Mucosa of rectum (tissue), 2 donors: Measurements from ENCODE around the gene KRT80.

ENCODE experiments used
- H3K27ac ChIP-seq, 2 donors: one replicate each; pipeline ENCODE4 v1.7.0; 2013; ENCODE audit warnings: inconsistent platforms in 2 of 2, low read depth in 2 of 2, low read length in 2 of 2
- H3K27me3 ChIP-seq, 2 donors: one replicate each; pipeline ENCODE4 v1.7.0; 2013; ENCODE audit warnings: low read length in 2 of 2; ENCODE audit not compliant: control insufficient read depth in 2 of 2, insufficient read depth in 2 of 2
- H3K36me3 ChIP-seq, 2 donors: one replicate each; pipeline ENCODE4 v1.7.0; 2013; ENCODE audit warnings: low read length in 2 of 2; ENCODE audit not compliant: control insufficient read depth in 2 of 2, insufficient read depth in 2 of 2
- H3K4me1 ChIP-seq, 2 donors: one replicate each; pipeline ENCODE4 v1.7.0; 2013; ENCODE audit warnings: low read length in 2 of 2, mild to moderate bottlenecking in 1 of 2; ENCODE audit not compliant: control insufficient read depth in 2 of 2, insufficient read depth in 2 of 2
- H3K4me3 ChIP-seq, 2 donors: one replicate each; pipeline ENCODE4 v1.7.0; 2013; ENCODE audit warnings: low read length in 2 of 2
- H3K9ac ChIP-seq, 2 donors: one replicate each; pipeline ENCODE4 v1.7.0; 2013; ENCODE audit warnings: low read length in 2 of 2, low read depth in 1 of 2, mild to moderate bottlenecking in 1 of 2
- H3K9me3 ChIP-seq, 2 donors: one replicate each; pipeline ENCODE4 v1.7.0; 2013; ENCODE audit warnings: low read length in 2 of 2; ENCODE audit not compliant: control insufficient read depth in 2 of 2
- donor health status: healthy.
- donor health status: Normal muscosa, but diverticular disease.

KRT80 gene

GRCh38 chr12:52204095-52204930 lies 12.5 kb upstream of the KRT80 start:
- no peak overlapping the region for H3K9ac ChIP-seq
- H3K4me1 ChIP-seq, result peaks cover 5 to 6% of the 10 kb centered on the region in 2 donors
- H3K4me3 ChIP-seq, result no peak overlapping the region
- H3K27me3 ChIP-seq, result peaks cover 2 to 5% of the 10 kb centered on the region in 2 donors
- H3K36me3 ChIP-seq, result no peaks in the 10 kb centered on the region
- no peaks in the 10 kb centered on the region for H3K9me3 ChIP-seq
- no peak overlapping the region for H3K27ac ChIP-seq

GRCh38 chr12:52203079-52203921 lies 11.5 kb upstream of the KRT80 start:
- H3K36me3 ChIP-seq, result no peaks in the 10 kb centered on the region
- peaks cover 5 to 6% of the 10 kb centered on the region in 2 donors for H3K4me1 ChIP-seq
- H3K9me3 ChIP-seq, result no peaks in the 10 kb centered on the region
- H3K27ac ChIP-seq, result no peak overlapping the region
- H3K27me3 ChIP-seq, result peaks cover 2 to 5% of the 10 kb centered on the region in 2 donors
- no peak overlapping the region for H3K9ac ChIP-seq
- no peak overlapping the region for H3K4me3 ChIP-seq

- Histone ChIP-seq H3K4me1 (peaks cover 2 to 6% of the 10 kb centered on the region in 2 donors), H3K36me3 (no peaks in the 10 kb centered on the region), H3K9ac (no peak overlapping the region), H3K27me3 (peaks cover 2 to 5% of the 10 kb centered on the region in 2 donors), H3K4me3 (no peak overlapping the region), H3K27ac (no peak overlapping the region), H3K9me3 (no peaks in the 10 kb centered on the region)
Observed at GRCh38 chr12:52202361-52203078, 10.7 kb upstream of the KRT80 start.

- no peaks in the 10 kb centered on the region for H3K9me3 ChIP-seq
- H3K27ac ChIP-seq, result no peak overlapping the region
- peaks cover 2 to 5% of the 10 kb centered on the region in 2 donors for H3K27me3 ChIP-seq
- no peak overlapping the region for H3K9ac ChIP-seq
- H3K4me3 ChIP-seq, result no peak overlapping the region
- H3K36me3 ChIP-seq, result no peaks in the 10 kb centered on the region
- H3K4me1 ChIP-seq, result peaks cover 2 to 6% of the 10 kb centered on the region in 2 donors
Observed at GRCh38 chr12:52201451-52201839, 9.6 kb upstream of the KRT80 start.

- Histone ChIP-seq H3K36me3 (no peaks in the 10 kb centered on the region), H3K4me1 (peaks cover 2 to 6% of the 10 kb centered on the region in 2 donors), H3K9ac (no peak overlapping the region), H3K4me3 (no peak overlapping the region), H3K27ac (no peak overlapping the region), H3K9me3 (no peaks in the 10 kb centered on the region), H3K27me3 (peaks cover 2 to 5% of the 10 kb centered on the region in 2 donors)
Observed at GRCh38 chr12:52200781-52201450, 9.1 kb upstream of the KRT80 start.

- Histone ChIP-seq H3K27me3 (peaks cover 2 to 5% of the 10 kb centered on the region in 2 donors), H3K9ac (no peak overlapping the region), H3K36me3 (no peaks in the 10 kb centered on the region), H3K9me3 (no peaks in the 10 kb centered on the region), H3K4me3 (no peak overlapping the region), H3K27ac (no peak overlapping the region), H3K4me1 (peaks cover 2 to 6% of the 10 kb centered on the region in 2 donors)
Observed at GRCh38 chr12:52200086-52200780, 8.4 kb upstream of the KRT80 start.

GRCh38 chr12:52199294-52199919 lies 7.6 kb upstream of the KRT80 start:
- Histone ChIP-seq H3K27me3 (peaks cover 2 to 5% of the 10 kb centered on the region in 2 donors), H3K9ac (no peak overlapping the region), H3K9me3 (no peaks in the 10 kb centered on the region), H3K27ac (no peak overlapping the region), H3K4me1 (peaks cover 2 to 6% of the 10 kb centered on the region in 2 donors), H3K36me3 (no peaks in the 10 kb centered on the region), H3K4me3 (no peak overlapping the region)

GRCh38 chr12:52198454-52199215 lies 6.8 kb upstream of the KRT80 start:
- Histone ChIP-seq H3K4me1 (peaks cover 2 to 4% of the 10 kb centered on the region in 2 donors), H3K36me3 (no peaks in the 10 kb centered on the region), H3K27ac (no peak overlapping the region), H3K4me3 (no peak overlapping the region), H3K27me3 (peaks cover 2 to 5% of the 10 kb centered on the region in 2 donors), H3K9me3 (no peaks in the 10 kb centered on the region), H3K9ac (no peak overlapping the region)
